Measurements from ENCODE around the gene OOSP2. TPM values are rescaled to one million over a fixed set of nuclear protein-coding genes. Genes with fewer than 3 reads are reported as not detected.

Gene OOSP2
- total RNA-seq, result not detected in 2 replicates

GRCh38 chr11:60040109-60040508 is at the start of gene OOSP2:
OOSP2 (plus strand) TSS chr11:60040409; CDS start chr11:60040460, 51 bp downstream.

GRCh38 chr11:60016881-60017280 is 23.3 kb upstream of the OOSP2 start, which contains the start of gene OOSP4B:
OOSP4B (plus strand) TSS chr11:60017181.

GRCh38 chr11:60056349-60056969 is 16.2 kb downstream of the OOSP2 start, which contains the start of gene MS4A3:
MS4A3 (plus strand) TSS chr11:60056665; CDS start chr11:60061161, 4,496 bp downstream.

GRCh38 chr11:60088364-60088763 is 48.2 kb downstream of the OOSP2 start, which contains the start of gene MS4A2:
MS4A2 (plus strand) TSS chr11:60088664; CDS start chr11:60088766, 102 bp downstream.

Other genes starting within 250 kb of the OOSP2 start
- gene MRPL16, start 229.6 kb upstream of the OOSP2 start, total RNA-seq, result 76.1 and 83.2 TPM in 2 replicates
- not detected in 2 replicates for gene CBLIF, start 194.9 kb upstream of the OOSP2 start, total RNA-seq
- gene TCN1, start 173.9 kb upstream of the OOSP2 start, total RNA-seq, result 0.08 and 0.68 TPM in 2 replicates
- not detected in 2 replicates for gene OOSP3, start 161.6 kb upstream of the OOSP2 start, total RNA-seq
- not detected in 2 replicates for gene OOSP1, start 102.0 kb upstream of the OOSP2 start, total RNA-seq
- gene OOSP4A, start 76.4 kb upstream of the OOSP2 start, total RNA-seq, result not detected in 2 replicates
- gene OOSP4B, start 23.2 kb upstream of the OOSP2 start, total RNA-seq, result not detected in 2 replicates
- not detected in 2 replicates for gene MS4A3, start 16.3 kb downstream of the OOSP2 start, total RNA-seq
- gene MS4A2, start 48.3 kb downstream of the OOSP2 start, total RNA-seq, result not detected in 2 replicates
- not detected in 2 replicates for gene MS4A6A, start 142.7 kb downstream of the OOSP2 start, total RNA-seq
- gene MS4A4E, start 202.7 kb downstream of the OOSP2 start, total RNA-seq, result not detected in 2 replicates
- not detected in 2 replicates for gene MS4A4A, start 240.3 kb downstream of the OOSP2 start, total RNA-seq